Lower leg skin (tissue), 4 donors: ENCODE results near the gene PEX16. TPM values are rescaled to one million over a fixed set of nuclear protein-coding genes. Genes with fewer than 3 reads are reported as not detected.

Source experiments
- DNase-seq, 2 donors: peaks; one replicate each; pipeline ENCODE4 v3.0.0-alpha.2; 2019; ENCODE audit warnings: low spot score in 2 of 2
- H3K4me3 ChIP-seq: fragments of 200-600 bp; sonication (generic); 2 replicates; pipeline ENCODE4 v1.5.1; 2017; ENCODE audit warnings: mild to moderate bottlenecking, low read depth; ENCODE audit not compliant: poor library complexity, severe bottlenecking
- CTCF ChIP-seq, 3 donors: fragments of 450-650 bp; IDR thresholded peaks; one replicate each; pipeline ENCODE4 v1.5.1; 2016; ENCODE audit warnings: antibody characterized with exemption in 3 of 3, mild to moderate bottlenecking in 3 of 3, moderate library complexity in 2 of 3
- POLR2A ChIP-seq, 2 donors: fragments of 450-650 bp; IDR thresholded peaks; one replicate each; pipeline ENCODE4 v1.6.1; 2016 to 2017; ENCODE audit warnings: antibody characterized with exemption in 2 of 2, mild to moderate bottlenecking in 1 of 2, moderate library complexity in 1 of 2
- WGBS, 2 donors: methylation state at CpG; one replicate each; pipeline ENCODE4 v1.1.5; 2018; 5-methylcytosine and 5-hydroxymethylcytosine counted together
- intact Hi-C: fragments of 100-400 bp; cut with DNase I; formaldehyde crosslinking; loops from one replicate; pipeline ENCODE4 v1.15.0; 2023; ENCODE audit warnings: low total_unique reads
- total RNA-seq, 4 donors: library from RNA; depleted of rRNA; stranded (reverse); fragments of >200 nt; gene quantifications; one replicate each; pipeline ENCODE4 v1.1.0, GENCODE V29; 2016

PEX16 gene
- total RNA-seq, 4 donors from 2014 or later: 36.7 to 52.8 (median 41.2) TPM

- DNase-seq: no peak
- intact Hi-C loops: no loop called here
- TF ChIP-seq CTCF (IDR thresholded peaks at IDR 0.05) (no peak), POLR2A (IDR thresholded peaks at IDR 0.05) (no peak)
- 89 to 100% methylated on average over 4 to 9 of the region's 12 CpGs for WGBS, 2 donors
- no peak overlapping the region for H3K4me3 ChIP-seq
Observed at GRCh38 chr11:45869551-45869950, 48.1 kb downstream of the PEX16 start.

DNA sequence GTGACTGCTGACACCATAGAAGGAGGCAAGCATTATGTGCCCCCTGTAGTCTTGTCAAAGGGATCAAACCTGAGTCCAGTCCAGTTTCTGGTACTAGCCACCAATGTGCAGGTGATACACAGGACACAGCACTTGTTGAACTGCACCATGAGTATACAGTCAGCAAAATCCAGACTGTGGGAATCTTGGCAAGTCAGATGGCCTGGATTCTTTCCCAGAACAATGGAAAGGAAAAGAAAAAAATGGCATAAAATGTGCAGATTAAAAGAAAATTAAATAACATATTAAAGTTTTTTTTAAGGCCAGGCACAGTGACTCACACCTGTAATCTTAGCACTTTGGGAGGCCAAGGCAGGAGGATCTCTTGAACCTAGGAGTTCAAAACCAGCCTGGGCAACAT, 53.6 kb downstream of the PEX16 start:
- intact Hi-C loops: no loop called here
- DNase-seq: no peak
- TF ChIP-seq CTCF (IDR thresholded peaks at IDR 0.05): no peak
- no peak overlapping the region for H3K4me3 ChIP-seq

- DNase-seq: peak in 1 of 2 donors; percentile 74
- 85 to 88% methylated on average over 10 of the region's 10 CpGs for WGBS, 2 donors
- intact Hi-C loops: no loop called here
- no peak overlapping the region for H3K4me3 ChIP-seq
- TF ChIP-seq POLR2A (IDR thresholded peaks at IDR 0.05): no peak
- no peak for TF ChIP-seq CTCF (IDR thresholded peaks at IDR 0.05)
Observed at GRCh38 chr11:45860764-45861510, 56.7 kb downstream of the PEX16 start.

DNA sequence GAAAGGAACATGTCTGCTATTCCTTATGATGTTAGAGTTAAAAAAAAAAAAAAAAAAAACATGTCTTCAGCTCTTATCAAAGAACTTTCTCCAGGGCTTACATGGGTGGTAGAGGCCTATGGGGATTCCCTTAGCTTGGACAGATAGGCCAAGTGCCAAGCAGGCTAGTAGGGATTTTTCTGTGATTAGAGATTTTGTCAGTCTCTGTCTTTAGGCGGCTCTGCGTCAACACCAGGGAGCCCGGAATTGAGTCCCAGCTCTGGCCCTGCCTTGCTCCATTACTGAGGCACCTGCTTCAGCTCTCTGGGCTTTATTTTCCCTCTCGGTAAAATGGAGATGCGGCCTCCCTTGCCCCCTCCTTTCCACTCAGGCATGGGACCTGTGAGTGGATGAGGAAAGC, 57.3 kb downstream of the PEX16 start:
- intact Hi-C loops: no loop called here
- WGBS, 2 donors: 80 to 90% methylated on average over 5 of the region's 5 CpGs

More for the DNA sequence above, 57.3 kb downstream of the PEX16 start:
- H3K4me3 ChIP-seq: no peak overlapping the region
- TF ChIP-seq CTCF (IDR thresholded peaks at IDR 0.05): no peak
- no peak for TF ChIP-seq POLR2A (IDR thresholded peaks at IDR 0.05)
- peak in 1 of 2 donors; percentile 66 for DNase-seq

Other genes with a start within 250 kb of the PEX16 start
- 10 to 100 TPM in 1 of 4 donors, 1 to 10 TPM in 3; 3.8 to 12.1 (median 7.0) TPM for gene SLC35C1, start 112.7 kb downstream of the PEX16 start, total RNA-seq
- 10 to 100 TPM; 59.6 to 92.1 (median 70.1) TPM for gene CRY2, start 70.4 kb downstream of the PEX16 start, total RNA-seq
- gene MAPK8IP1, start 32.2 kb downstream of the PEX16 start, total RNA-seq: 1 to 10 TPM; 4.6 to 6.5 (median 5.4) TPM
- gene FREY1, start 10.6 kb downstream of the PEX16 start, total RNA-seq: 1 to 10 TPM in 1 of 4 donors, under 1 TPM in 1, not detected in 2; 0.91 to 2.3 TPM
- 10 to 100 TPM; 20.7 to 30.1 (median 25.9) TPM for gene LARGE2, start 4.8 kb upstream of the PEX16 start, total RNA-seq
- 10 to 100 TPM; 16.4 to 52.4 (median 31.5) TPM for gene PHF21A, start 203.6 kb upstream of the PEX16 start, total RNA-seq